ENCODE results near the gene ZDHHC8.

Gene ZDHHC8

DNA sequence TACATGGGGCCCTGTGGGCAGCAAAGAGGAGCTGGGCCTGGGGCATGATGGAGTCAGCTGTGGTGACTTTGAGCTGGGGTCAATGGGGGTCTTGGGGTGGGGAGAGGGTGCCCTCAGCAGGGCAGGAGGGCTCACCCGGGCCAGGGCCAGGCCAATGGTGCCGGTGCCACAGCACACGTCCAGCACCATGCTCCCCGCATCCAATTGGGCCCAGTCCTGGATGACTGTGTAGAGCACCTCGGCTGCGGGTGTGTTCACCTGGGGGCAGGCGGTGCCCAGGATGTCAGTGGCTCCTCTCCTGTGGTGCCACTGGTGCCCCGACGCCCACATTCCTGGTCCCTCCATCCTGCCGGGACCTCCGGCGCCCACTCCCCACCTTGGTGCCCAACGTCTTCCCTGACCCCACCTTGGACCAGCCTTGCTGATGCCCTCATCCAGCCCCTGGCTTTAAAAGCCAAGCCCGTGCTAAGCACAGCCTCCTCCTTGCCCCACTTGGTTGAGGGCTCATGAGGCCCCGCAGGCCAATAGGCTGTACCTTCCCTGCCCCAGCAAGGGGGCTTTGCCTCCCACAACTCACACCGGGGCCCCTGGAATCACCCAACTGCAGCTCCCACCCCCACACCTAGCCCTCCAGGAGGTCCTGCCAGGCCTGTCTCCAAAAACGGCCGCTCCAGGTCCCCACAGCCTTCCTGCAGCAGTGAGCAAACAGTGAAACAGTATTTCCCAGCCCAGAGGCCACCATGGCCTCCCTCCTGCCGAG lies 17.9 kb upstream of the ZDHHC8 start:
- no peak for DNase-seq (ENCODE audit: low read depth in 2 of 2)

DNA sequence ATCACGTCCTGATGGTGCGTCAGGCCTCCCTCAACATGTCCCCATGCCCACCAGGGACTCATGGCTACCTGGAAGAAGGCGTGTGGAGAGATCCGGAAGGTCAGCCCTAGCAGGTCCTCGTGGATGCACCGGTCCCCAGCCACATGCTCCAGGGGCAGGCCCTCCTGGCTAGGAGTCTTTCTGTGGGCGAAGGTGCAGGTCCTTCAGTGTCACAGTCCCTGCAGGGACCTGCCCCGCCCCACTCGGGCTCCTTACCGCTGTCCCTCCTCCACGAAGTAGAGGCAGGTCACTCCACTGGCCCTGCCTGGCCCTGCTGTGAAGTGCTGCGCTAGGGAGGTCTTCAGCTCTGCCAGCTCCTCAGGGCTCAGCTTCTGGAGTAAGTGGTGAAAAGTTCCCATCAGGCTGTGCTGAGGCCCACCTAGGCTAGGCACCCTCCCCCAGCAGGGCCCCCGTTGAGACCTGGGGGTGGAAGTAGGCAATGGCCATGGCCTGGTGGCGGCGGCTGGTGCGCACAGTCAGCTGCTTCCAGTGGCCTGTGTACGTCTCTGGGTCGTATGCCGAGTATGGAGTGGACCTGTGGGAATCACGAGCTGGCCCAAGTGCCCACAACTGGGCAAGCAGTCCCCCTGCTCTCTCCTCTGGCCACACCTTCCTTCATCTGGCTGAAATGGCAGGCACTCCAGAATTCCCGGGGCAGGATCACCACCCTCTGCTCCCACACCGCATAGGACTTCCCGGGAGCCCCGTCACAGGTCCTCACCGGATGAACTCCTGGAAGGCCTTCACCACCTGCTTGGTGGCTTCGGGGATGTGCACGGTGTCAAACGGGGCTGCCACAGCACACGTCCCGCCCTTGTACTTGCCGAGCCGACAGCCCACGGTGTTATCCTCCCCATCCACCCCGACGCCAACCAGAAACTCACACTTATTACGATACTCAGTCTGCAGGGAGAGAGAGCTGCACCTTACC lies 16.8 kb upstream of the ZDHHC8 start:
- DNase-seq (ENCODE audit: low read depth in 2 of 2) = no peak

DNA sequence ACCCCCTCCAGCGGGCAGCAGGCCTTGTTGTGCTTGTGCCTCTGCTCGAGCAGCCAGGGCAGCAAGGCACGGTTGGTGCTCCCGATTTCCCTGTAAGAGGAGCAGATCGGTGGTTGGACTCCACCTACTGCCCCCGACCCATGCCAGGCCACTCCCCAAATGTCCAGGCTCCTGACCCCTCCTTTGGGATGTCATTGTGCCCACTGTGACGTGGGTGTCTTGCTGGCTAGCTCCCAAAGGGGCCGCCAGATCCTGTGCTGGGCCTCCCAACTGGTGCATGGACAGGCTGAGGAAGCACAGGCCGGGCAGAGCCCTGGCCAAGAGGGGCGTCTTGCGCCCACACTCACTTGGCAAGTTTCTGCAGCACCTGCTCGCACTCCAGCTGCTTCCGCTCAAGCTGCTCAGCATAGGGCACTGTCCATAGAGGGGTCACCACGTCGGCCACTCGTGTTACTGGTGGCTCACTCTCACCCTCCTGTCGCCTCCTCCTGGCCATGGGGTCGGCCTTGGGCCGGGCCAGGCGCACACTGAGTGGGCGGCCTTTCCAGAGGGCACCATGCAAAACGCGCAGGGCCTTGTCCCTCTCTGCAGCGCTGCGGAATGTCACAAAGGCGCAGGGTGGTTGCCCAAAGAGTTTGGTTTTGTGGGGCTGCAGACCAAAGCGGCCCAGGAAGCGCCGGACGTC lies 15.8 kb upstream of the ZDHHC8 start, which contains the start of gene RANBP1:
Gene RANBP1 (plus strand): TSS at position 414 of the 685 bp plus-strand sequence. CDS start 81 bp downstream, at position 495.
- no peak for DNase-seq (ENCODE audit: low read depth in 2 of 2)

DNA sequence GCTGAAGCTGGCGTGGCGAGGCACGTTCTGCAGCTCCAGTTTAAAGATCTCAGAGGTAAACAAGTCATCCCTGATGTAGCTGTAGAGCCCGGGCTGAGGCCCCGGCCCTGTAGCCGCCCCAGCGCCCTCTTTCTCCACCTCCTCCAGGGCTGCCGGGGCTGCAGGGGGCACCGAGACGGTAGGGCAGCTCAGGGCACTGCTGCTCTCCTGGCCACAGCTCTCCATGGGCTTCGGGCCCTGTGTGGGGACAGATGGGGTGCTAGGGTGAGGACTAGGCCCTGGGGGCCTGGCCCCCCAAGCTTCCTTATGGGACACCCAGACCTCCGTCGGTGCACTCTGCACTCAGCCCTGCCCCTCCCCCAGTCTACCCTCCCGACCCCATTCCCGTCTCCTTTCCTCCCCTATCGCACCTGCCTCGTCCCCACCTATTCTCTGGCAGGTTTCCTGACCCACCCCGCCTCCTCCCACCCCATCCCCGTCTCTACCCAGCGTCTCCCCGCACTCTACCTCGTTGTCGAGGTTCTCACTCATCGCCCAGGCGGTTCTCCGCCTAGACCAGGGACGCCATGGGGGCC lies 15.1 kb upstream of the ZDHHC8 start:
- no peak for DNase-seq (ENCODE audit: low read depth in 2 of 2)

DNA sequence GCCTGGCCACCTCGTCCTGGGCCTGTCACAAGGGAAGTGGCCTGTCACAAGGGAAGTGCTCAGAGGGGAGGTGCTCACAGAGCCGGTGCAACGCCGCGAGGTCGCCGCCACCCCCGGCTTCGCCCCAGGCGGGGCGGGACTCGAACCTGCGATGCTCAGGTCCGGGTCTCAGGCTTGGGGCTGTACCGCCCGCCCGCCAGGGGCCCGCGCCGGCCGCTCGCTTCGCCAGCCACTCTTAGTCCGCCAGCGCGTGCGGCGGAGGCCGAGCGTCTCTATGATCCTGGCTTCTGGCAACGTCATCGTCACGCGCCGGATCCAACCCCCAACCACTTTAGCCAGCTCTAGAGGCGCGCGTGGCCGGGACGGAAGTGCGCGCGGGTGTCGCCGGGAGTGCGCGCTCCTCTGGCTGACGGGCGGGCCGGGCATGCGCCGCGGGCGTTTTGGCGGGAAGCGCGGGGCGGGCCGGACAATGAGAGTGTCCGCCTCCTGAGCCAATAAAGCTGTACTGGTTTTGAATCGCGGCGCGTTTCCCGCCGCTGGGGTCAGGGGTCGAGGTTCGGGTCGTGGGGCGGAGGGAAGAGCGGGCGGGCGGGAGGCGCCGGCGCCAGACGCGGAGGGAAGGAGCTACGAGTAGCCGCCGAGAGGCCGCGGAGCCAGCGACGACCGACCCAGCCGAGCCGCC lies 14.5 kb upstream of the ZDHHC8 start, which contains the start of gene TRMT2A:
Gene TRMT2A (minus strand): TSS at position 276 of the 682 bp plus-strand sequence. CDS start 320 bp downstream, outside the sequence.
- DNase-seq (ENCODE audit: low read depth in 2 of 2) = peak; percentile 96 to 97

DNA sequence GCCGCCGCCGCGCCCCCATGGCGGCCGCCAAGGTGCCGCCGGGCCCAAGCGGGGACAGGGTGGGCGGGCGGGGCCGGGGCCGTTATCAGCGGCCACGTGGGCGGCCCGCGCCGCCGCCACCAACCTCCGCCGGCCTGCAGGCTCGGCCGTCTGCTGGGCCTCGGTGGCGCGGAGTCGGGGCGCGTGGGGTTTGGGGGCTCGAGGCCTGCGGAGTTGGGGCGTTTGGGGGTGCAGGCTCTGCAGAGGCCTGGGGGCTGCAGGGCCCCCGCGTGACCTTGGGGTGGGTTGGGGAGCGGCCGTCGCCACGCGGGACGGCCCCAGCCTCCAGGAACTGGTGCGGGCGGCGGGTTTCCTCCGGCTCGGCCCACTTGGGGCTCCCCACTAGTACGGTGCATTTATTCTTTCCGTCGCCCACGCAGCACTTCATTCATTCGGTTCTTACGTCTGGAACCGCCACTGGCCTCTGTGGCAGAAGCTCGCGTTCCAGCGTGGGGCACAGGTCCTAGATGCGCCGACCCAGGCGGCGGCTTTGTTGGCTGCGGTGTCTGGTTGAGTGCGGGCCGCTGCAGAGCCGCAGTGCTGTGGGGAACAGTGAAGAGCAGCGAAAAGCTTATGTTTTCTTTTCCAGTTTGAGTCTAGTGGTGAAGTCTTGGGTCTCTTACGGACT lies 13.8 kb upstream of the ZDHHC8 start:
- peak; percentile 72 for DNase-seq (ENCODE audit: low read depth in 2 of 2)

DNA sequence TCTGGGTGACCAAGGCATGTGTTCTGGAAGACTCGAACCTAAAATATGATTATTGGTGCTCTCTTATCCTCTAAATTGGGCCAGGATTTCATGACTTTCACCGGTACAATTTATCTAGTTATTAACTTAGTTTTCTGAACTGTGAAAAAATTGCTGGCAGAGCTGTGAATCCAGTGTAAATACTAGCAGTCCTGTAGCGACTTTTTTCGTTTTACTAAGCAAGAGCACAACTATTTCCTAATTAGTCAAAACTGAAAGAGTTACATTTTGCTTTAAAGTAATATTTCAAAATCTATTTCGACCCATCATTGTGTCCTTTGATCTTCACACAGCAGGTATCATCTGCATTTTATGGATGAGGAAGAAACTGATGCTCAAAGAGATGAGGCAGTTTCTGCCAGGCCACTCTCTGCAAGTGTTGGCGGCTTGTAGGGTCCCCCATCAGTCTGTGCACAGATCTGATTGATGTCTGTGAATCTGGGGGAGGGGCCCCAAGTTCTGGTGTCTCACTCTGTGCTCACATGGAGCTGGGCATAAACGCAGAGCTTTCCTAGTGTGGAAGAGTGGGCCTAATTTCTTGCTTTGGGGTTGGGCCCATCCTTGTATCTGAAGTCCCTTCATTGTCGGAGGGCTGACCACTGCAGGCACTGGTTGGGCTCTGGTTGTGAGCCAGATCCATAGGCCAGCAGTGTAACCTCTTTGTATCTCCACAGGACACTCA lies 13.1 kb upstream of the ZDHHC8 start:
- no peak for DNase-seq (ENCODE audit: low read depth in 2 of 2)

DNA sequence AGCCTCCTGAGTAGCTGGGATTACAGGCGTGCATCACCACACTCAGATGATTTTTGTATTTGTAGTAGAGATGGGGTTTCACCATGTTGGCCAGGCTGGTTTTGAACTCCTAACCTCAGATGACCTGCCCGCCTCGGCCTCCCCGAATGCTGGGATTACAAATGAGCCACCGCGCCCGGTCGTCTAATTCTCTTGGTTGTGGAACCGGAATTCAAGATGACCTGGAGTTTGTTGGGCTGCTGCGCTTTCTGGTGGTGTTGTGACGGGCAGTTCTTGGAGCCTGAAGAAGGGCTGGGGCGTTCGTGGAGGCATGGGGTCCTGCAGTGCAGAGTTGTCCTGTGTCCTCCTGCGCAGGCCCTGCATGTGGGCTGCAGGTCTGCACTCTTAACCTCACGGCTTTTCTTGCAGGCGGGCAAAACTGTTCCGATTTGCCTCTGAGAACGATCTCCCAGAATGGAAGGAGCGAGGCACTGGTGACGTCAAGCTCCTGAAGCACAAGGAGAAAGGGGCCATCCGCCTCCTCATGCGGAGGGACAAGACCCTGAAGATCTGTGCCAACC lies 9.7 kb upstream of the ZDHHC8 start:
- no peak for DNase-seq (ENCODE audit: low read depth in 2 of 2)

DNA sequence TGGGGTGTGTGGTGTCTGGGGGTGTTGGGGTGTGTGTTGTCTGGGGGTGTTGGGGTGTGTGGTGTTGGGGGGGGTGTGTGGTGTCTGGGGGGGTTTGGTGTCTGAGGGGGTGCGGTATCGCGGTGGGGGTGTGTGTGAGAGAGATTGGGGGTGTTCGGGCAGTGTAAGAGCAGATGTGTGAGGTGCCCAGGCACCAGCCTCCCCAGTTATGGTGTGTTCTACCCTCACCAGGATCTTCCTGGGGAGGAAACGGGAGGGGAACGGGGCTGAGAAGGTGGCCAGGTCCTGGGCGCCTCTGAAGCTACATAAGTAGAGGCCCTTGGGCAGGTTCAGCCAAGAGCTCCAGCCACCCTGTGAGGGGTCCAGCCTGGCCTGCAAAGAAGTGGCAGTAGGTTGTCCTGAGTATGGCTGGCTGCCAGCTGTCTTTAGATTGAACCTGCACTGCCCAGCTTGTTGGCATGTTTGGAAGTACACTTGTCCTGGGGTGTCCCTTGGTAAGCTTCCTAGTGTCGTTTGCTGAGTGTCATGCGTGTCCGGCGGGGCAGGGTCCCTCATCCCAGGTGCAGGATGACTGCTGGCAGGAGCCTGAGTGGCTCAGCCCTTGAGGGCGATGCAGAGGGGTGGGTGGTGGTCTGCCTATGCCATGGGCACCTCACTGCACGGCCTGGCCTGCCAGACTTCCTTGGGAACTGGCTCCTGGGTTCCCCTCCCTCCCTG lies 8.1 kb upstream of the ZDHHC8 start:
- no peak for DNase-seq (ENCODE audit: low read depth in 2 of 2)

DNA sequence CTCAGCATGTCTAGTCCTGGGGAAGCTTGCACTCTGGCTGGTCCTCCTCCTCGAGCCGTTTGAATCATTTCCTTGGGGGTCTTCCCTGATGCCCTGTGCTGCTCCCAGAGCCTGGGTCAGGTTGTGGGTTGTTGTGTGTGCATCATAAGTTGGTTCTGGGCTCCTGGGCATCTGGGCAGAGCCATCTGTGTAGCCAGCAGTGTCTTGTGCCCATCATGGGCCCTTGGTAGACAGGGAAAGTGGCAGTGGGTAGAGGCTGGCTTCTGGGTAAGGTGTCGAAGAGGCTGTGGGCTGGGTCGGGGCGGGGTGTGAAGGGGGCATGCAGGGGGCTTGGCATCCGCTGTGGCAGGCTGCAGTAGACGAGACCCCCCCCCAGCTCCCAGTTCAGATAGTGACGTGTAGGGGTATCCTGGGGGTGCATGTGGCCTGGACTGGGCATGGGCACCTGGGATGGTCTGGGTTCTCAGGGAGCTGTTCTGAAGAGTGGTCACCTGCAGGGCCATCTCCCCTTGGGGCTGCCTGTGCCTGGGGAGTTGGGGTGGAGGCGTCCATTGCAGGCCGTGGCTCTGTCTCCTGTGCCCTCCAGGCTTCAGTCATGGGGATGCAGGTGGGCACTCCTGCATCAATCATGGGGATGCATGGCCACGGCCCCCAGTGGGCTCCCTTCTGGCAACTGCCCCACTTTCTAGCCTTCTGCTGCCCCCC lies 7.4 kb upstream of the ZDHHC8 start:
- DNase-seq (ENCODE audit: low read depth in 2 of 2) = no peak

DNA sequence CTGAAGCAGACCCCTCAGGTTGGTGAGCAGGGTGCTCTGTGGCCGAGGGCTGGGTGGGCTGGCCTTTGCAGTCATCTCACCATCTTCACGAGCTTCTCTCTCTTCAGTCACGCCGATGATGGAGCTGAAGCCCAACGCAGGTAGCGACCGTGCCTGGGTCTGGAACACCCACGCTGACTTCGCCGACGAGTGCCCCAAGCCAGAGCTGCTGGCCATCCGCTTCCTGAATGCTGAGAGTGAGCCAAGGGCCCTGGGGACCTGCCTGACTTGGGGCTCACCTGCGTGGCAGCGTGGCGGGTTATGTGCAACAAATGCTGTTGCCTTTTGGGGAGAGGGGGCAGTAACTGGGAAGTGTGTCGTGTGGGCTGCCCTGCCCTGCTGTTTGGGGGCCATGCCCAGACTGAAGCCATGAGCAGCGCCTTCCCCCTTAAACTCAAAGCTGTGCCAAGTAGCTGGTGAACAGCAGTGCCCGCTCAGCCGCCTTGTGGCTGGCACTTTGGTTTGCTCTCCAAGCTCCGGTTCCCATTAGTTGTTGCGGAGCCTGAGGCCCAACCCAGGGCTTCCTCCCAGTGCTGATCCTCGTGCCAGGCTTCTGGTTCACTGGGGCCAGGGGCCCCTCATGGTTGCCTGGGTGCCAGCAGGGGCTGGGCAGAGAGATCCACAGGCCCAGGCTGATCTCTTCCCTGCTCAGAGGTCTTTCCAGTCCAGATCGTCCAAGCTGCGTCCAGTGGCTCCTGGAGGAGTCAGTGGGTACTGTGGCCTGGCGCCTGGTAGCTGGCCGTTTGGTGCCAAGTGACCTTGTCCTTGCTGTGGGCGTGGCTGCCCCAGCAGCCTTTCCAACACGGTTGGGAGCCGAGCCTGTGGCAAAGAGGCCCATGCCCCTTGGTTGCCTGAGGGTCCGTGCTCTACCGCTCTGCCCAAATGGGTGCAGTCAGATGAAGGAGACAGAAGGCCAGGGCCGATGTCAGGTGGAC lies 6.1 kb upstream of the ZDHHC8 start:
- no peak for DNase-seq (ENCODE audit: low read depth in 2 of 2)

DNA sequence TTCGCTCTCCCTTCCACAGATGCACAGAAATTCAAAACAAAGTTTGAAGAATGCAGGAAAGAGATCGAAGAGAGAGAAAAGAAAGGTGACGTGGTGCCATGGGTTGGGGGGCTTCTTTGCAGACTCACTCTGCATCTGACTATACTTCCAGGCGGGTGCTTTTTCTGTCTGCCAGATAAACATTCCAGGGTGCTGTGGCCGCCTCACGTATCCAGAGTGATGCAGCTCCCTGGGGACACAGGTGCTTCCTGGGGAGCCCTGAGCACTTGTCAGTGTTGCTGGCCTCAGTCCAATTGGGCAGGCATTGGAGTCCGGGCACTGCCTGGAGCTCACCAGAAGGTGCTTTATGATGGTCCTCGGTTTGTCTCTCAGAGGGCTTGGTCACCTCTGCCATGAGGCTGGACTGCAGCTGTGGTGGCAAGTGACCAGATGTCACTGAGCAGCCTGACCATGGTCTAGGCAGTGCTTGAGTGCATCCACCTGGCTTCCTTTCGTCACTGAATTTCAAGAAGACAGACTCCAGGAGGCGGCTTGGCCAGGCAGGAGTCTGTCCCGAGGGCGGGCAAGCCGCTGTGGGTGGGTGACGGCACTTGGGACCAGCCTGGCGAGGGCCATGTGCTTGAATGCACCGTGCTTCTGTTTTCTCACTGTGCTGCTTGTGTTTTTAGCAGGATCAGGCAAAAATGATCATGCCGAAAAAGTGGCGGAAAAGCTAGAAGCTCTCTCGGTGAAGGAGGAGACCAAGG lies 5.1 kb upstream of the ZDHHC8 start:
- DNase-seq (ENCODE audit: low read depth in 2 of 2) = no peak

DNA sequence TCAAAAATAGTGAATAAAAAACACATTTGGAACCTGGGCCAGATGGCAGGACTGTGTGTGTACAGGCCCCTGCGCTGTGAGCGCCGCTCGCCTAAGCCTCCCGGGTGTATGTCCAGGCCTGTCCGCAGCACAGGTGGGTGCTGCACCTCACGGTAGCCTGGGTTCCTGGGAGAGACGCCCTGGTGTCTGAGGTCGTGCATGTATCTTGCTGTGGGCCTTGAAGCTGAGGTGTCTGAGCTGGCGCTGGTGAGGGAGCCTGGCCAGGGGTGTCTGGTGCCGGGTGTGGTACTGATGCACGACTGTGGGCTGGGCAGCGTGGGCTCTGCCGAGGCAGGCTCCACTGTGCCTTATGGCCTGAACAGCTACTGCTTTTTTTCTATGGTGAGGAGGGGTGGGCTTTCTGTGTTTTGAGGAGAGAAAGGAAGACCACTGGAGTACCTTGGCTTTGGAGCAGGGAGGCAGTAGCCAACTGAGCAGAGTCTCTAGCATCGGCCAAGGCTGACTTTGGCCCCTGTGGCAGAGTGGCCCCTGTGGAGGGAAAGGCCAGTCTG lies 4.2 kb upstream of the ZDHHC8 start:
- no peak for DNase-seq (ENCODE audit: low read depth in 2 of 2)

DNA sequence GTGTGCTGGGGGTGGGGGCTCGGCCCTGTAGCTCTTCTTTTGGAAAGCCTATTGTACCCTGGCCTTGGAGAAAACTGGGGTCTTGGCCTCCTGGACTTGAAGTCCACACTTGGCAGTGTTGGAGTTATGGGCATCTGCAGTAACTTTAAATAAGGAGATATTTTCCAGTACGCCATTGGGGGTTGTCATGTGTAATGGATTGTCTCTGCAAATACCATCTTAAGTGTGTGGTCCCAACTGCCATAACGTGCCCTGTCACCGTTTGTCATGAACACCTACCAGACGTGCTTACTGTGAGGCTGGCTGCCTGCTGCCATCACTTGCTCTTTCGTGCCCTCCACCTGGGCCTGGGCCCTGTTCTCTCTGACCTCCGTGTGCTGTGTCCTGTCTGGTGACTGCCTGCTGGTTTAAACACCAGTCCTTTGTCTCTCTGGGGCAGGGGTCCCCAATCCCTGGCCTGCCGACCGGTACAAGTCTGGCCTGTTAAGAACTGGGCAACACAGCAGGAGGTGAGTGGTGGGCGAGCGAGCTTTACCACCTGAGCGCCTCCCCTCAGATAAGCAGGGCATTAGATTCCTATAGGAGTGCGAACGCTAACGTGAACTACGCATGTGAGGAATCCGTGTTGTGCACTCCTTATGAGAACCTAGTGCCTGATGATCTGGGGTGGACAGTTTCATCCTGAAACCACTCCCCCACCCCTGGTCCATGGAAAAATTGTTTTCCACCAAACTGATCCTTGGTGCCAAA lies 3.6 kb upstream of the ZDHHC8 start:
- DNase-seq (ENCODE audit: low read depth in 2 of 2) = no peak

DNA sequence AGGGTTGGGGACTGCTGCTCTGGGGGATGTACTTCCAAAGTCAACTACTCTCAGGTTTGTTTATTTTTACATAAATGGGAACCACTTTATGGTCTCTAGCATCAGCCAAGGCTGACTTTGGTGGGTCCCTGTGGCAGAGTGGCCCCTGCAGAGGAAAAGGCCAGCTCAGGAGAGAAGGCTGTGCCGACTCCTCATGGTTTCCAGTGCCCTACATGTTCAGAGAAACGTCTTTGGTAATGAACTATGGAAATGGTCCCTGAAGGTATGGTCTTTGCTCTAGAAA lies 3.0 kb upstream of the ZDHHC8 start:
- no peak for DNase-seq (ENCODE audit: low read depth in 2 of 2)
